ENCODE measurements around the gene OR13C8. TPM values are rescaled to one million over a fixed set of nuclear protein-coding genes. Genes with fewer than 3 reads are reported as not detected.
"Not testable (repeated sequence)": the region's sequence is repeated elsewhere in the genome, so short reads cannot be mapped to it uniquely, and the experiment has no call there.

Gene OR13C8
- total RNA-seq, 4 donors from 2014 or later, result not detected

DNA sequence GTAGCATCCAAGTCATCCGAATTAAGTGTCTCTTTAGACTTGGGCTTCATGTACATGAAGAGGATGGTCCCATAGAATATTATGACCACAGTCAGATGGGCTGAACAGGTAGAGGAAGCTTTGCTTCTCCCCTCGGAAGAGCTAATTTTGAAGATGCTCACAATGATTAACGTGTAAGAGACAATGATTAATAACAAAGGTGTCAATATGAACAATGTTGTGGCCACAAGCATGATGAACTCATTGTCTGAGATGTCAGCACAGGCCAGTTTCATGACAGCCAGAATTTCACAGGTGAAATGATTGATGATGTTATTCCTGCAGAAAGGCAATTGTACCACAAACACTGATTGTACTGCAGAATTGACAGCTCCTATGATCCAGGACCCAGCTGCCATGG is 35.8 kb downstream of the OR13C8 start:
- Histone ChIP-seq H3K9me3 (no peaks in the 10 kb centered on the region), H3K4me3 (no peak overlapping the region), H3K36me3 (no peaks in the 10 kb centered on the region), H3K27ac (no peak overlapping the region), H3K27me3 (no peaks in the 10 kb centered on the region), H3K4me1 (no peaks in the 10 kb centered on the region)
- DNase-seq, result no peak
- intact Hi-C loops (cut with DNase I; ENCODE audit: low total_unique reads), result no loop called here
- TF ChIP-seq POLR2A (IDR thresholded peaks at IDR 0.05), result no peak
- TF ChIP-seq, protein P1, sequence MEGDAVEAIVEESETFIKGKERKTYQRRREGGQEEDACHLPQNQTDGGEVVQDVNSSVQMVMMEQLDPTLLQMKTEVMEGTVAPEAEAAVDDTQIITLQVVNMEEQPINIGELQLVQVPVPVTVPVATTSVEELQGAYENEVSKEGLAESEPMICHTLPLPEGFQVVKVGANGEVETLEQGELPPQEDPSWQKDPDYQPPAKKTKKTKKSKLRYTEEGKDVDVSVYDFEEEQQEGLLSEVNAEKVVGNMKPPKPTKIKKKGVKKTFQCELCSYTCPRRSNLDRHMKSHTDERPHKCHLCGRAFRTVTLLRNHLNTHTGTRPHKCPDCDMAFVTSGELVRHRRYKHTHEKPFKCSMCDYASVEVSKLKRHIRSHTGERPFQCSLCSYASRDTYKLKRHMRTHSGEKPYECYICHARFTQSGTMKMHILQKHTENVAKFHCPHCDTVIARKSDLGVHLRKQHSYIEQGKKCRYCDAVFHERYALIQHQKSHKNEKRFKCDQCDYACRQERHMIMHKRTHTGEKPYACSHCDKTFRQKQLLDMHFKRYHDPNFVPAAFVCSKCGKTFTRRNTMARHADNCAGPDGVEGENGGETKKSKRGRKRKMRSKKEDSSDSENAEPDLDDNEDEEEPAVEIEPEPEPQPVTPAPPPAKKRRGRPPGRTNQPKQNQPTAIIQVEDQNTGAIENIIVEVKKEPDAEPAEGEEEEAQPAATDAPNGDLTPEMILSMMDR (IDR thresholded peaks at IDR 0.05), result no peak

DNA sequence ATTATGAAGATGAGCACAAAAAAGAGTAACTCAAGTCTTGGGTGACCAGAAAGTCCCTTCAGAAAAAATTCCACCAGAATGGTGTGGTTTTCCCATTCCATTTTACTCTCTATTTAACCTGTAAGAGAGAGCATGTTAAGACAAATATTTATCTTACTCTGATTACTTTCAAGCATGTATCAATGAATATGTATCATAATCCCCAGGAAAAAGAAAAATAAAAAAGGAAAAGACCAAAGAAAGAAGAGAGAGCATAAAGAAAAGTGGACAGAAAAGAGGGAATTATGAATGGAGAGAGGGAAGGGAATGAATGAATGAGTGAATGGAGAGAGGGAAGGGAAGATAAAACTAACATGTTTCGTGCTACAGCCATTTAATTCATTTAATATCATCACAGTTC is 36.6 kb downstream of the OR13C8 start, which contains the start of gene OR13C2:
TSS of gene OR13C2 (minus strand) at position 101 of the 400 bp plus-strand sequence. CDS start at position 101, 0 bp downstream.
- intact Hi-C loops (cut with DNase I; ENCODE audit: low total_unique reads); DNase-seq; H3K27me3 ChIP-seq; H3K4me3 ChIP-seq; H3K27ac ChIP-seq; H3K4me1 ChIP-seq; H3K9me3 ChIP-seq; H3K36me3 ChIP-seq: not testable (repeated sequence)

DNA sequence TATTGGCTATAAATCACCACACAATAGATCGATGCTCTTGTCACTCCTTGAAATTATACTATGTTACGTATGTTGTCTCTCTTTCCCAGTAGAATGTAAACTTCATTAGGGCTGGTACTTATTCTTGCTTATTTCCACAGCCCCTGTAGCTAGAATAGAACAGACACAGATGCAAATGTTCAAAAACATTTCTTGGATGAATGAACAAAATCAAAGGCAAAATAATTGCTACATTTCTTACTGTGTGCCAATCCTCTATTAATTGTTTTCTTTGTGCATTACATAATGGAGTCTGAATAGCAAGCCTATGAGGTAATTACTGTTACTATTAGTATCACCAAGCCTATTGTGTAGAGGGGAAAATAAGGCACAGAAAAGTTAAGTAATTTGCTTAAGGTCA is 37.2 kb downstream of the OR13C8 start:
- Histone ChIP-seq H3K9me3 (no peaks in the 10 kb centered on the region), H3K36me3 (no peaks in the 10 kb centered on the region), H3K27ac (no peak overlapping the region), H3K4me1 (no peaks in the 10 kb centered on the region), H3K4me3 (no peak overlapping the region), H3K27me3 (no peaks in the 10 kb centered on the region)
- intact Hi-C loops (cut with DNase I; ENCODE audit: low total_unique reads), result no loop called here
- DNase-seq, result no peak
- no peak for TF ChIP-seq POLR2A (IDR thresholded peaks at IDR 0.05)
- TF ChIP-seq, protein P1 (IDR thresholded peaks at IDR 0.05), result no peak

DNA sequence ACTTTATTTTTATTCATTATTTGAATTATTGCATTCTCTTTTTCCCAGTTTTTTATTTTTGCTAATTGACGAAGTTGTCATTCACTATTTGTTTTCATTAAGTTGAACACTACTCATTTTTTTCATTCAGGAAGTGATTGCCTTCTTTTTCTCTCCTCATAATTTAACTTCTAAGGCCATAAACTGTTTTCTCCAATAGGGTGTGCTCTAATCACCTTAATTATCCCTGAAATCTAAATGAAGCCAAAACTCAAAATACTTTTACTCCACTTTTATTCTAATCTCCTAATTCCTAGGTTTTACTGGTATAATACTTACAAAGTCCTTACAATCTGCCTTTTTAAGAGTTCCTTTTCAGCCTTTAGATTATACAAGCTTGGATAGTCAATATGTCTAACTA is 39.4 kb downstream of the OR13C8 start:
- Histone ChIP-seq H3K36me3 (no peaks in the 10 kb centered on the region), H3K27me3 (no peaks in the 10 kb centered on the region), H3K9me3 (no peaks in the 10 kb centered on the region), H3K27ac (no peak overlapping the region), H3K4me3 (no peak overlapping the region), H3K4me1 (no peaks in the 10 kb centered on the region)
- no peak for DNase-seq
- TF ChIP-seq, protein P1 (IDR thresholded peaks at IDR 0.05), result no peak
- intact Hi-C loops (cut with DNase I; ENCODE audit: low total_unique reads), result no loop called here

DNA sequence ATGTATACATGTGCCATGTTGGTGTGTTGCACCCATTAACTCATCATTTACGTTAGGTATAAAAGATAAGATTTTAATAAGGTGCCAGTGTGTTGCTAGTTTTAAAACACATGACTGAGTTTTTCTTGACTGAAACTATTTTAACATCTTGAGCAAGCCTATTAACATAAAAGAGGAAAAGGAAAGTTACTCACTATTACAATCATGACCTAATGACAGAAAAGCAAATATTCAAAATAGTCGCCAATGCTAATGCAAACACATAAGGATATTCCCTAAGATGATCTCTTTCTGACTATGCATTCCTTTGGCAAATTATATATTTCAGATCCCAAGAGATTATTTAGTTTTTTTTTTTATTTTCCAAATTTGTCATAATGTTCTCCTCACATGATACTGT is 42.2 kb downstream of the OR13C8 start:
- Histone ChIP-seq H3K27ac (no peak overlapping the region), H3K4me3 (no peak overlapping the region), H3K27me3 (no peaks in the 10 kb centered on the region), H3K36me3 (no peaks in the 10 kb centered on the region), H3K9me3 (no peaks in the 10 kb centered on the region), H3K4me1 (no peaks in the 10 kb centered on the region)
- intact Hi-C loops (cut with DNase I; ENCODE audit: low total_unique reads), result no loop called here
- TF ChIP-seq, protein P1 (IDR thresholded peaks at IDR 0.05), result no peak
- no peak for TF ChIP-seq POLR2A (IDR thresholded peaks at IDR 0.05)
- no peak for DNase-seq

DNA sequence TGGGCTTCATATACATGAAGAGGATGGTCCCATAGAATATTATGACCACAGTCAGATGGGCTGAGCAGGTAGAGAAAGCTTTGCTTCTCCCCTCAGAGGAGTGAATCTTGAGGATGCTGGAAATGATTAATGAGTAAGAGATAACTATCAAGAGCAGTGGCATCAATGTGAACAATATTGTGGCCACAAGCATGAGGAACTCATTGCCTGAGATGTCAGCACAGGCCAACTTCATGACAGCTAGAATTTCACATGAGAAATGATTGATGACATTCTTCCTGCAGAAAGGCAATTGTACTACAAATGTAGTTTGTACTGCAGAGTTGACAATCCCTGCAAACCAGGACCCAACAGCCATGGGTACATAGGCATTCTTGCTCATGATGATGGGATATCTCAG is 48.5 kb downstream of the OR13C8 start:
- intact Hi-C loops (cut with DNase I; ENCODE audit: low total_unique reads), result no loop called here
- Histone ChIP-seq H3K36me3 (no peaks in the 10 kb centered on the region), H3K4me1 (no peaks in the 10 kb centered on the region), H3K27me3 (no peaks in the 10 kb centered on the region), H3K27ac (no peak overlapping the region), H3K9me3 (no peaks in the 10 kb centered on the region), H3K4me3 (no peak overlapping the region)
- DNase-seq, result no peak
- TF ChIP-seq POLR2A (IDR thresholded peaks at IDR 0.05), result no peak
- TF ChIP-seq, protein P1 (IDR thresholded peaks at IDR 0.05), result no peak

Measured in uterus (tissue), 4 donors.